Liver (tissue), 3 donors: ENCODE measurements around the gene THBS3.

Source experiments
- CTCF ChIP-seq: fragments of 150-350 bp; IDR thresholded peaks from 2 replicates; pipeline ENCODE4 v1.5.1; 2017; ENCODE audit warnings: improper control_type of control experiment, low read depth, low read length; ENCODE audit not compliant: missing input control
- EGR1 ChIP-seq, 2 donors: IDR thresholded peaks; 2 replicates each; pipeline ENCODE4 v1.6.1; 2016 to 2018; ENCODE audit warnings: antibody characterized with exemption in 2 of 2, low read depth in 2 of 2
- FOXA1 ChIP-seq: IDR thresholded peaks from 2 replicates; pipeline ENCODE4 v1.6.1; 2016; ENCODE audit warnings: antibody characterized with exemption
- GABPA ChIP-seq, 2 donors: IDR thresholded peaks in 1 of 2; conservative IDR thresholded peaks in 1 of 2; 2 replicates each; pipeline ENCODE4 v1.6.1; 2016; ENCODE audit warnings: antibody characterized with exemption in 2 of 2, mild to moderate bottlenecking in 1 of 2, moderate library complexity in 1 of 2
- HNF4A ChIP-seq, 2 donors: conservative IDR thresholded peaks; 2 replicates each; pipeline ENCODE4 v1.6.1; 2016; ENCODE audit warnings: antibody characterized with exemption in 2 of 2, mild to moderate bottlenecking in 2 of 2
- NR2F2 ChIP-seq: IDR thresholded peaks from 2 replicates; pipeline ENCODE4 v1.6.1; 2016; ENCODE audit warnings: antibody characterized with exemption
- RXRA ChIP-seq, 2 donors: IDR thresholded peaks; 2 replicates each; pipeline ENCODE4 v1.6.1; 2017 to 2018; ENCODE audit warnings: antibody characterized with exemption in 2 of 2, mild to moderate bottlenecking in 1 of 2
- SP1 ChIP-seq: IDR thresholded peaks from 2 replicates; pipeline ENCODE4 v1.6.1; 2018; ENCODE audit warnings: antibody characterized with exemption, mild to moderate bottlenecking
- TAF1 ChIP-seq: conservative IDR thresholded peaks from 2 replicates; pipeline ENCODE4 v1.6.1; 2016; ENCODE audit warnings: antibody characterized with exemption, mild to moderate bottlenecking
- YY1 ChIP-seq: IDR thresholded peaks from 2 replicates; pipeline ENCODE4 v1.6.1; 2016; ENCODE audit warnings: antibody characterized with exemption, mild to moderate bottlenecking
- ZBTB33 ChIP-seq: IDR thresholded peaks from 2 replicates; pipeline ENCODE4 v1.6.1; 2016; ENCODE audit warnings: antibody characterized with exemption
- TF ChIP-seq, protein P1 (sequence below): IDR thresholded peaks from 2 replicates; pipeline ENCODE4 v1.6.1; 2016; ENCODE audit warnings: antibody characterized with exemption
- TF ChIP-seq, protein P2 (sequence below): IDR thresholded peaks from 2 replicates; pipeline ENCODE4 v1.6.1; 2016; ENCODE audit warnings: antibody characterized with exemption, mild to moderate bottlenecking
- donor health status: healthy.
- donor health status: healthy.

DNA sequence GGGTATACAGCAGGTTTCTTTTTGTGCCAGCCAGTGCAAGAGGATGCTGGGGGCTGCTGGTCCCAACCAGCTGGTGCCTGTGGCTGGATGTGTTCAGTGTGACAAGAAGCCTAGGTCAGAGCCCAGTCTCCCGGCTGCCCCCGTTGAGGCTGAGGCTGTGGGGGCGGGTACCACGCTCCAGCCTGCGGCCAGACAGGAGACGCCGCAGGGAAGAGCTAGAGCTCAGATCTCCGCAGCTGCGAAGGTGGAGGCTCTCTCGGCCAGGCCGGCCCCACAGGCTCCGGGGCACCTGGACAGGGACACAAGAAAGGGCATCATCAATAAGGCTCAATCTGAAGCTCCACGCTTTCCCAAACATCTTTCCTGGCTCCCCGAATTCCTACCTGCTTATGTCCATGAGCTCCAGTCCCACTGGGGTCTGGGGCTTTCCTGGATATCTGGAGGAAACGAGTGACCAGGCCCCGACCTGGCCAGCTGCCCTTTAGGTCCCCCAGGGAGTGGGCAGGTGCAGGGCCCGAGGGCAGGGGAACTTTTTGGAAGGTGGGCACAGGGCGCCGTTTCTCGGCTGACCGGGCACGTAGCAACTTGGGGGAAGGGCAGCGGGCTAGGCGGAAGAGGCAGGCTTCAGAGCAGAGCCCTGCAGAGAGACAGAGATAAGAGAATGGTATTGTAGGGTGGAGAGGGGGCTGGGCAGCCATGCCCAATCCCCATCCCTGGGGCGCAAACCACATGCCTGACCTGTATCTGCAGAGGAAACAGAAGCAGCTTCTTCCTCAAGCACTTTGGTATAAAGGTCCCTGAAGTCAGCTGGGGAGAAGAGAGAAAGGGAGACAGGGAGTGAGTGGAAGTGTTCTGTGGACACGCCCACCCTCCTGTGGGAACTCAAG is 40.2 kb upstream of the THBS3 start:
- no peak for TF ChIP-seq ZBTB33
- no peak for TF ChIP-seq RXRA (IDR thresholded peaks at IDR 0.05)
- TF ChIP-seq CTCF, result no peak
- TF ChIP-seq NR2F2, result no peak
- TF ChIP-seq, protein P1, sequence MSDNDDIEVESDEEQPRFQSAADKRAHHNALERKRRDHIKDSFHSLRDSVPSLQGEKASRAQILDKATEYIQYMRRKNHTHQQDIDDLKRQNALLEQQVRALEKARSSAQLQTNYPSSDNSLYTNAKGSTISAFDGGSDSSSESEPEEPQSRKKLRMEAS, result no peak
- no peak for TF ChIP-seq SP1
- TF ChIP-seq FOXA1, result no peak
- TF ChIP-seq EGR1 (IDR thresholded peaks at IDR 0.05; ENCODE audit: low read depth in 2 of 2), result no peak
- TF ChIP-seq HNF4A (conservative IDR thresholded peaks at IDR 0.05), result no peak
- no peak for TF ChIP-seq GABPA (IDR thresholded peaks at IDR 0.05 in 1 of 2, conservative IDR thresholded peaks at IDR 0.05 in 1 of 2)
- no peak for TF ChIP-seq TAF1
- no peak for TF ChIP-seq YY1
- TF ChIP-seq, protein P2, sequence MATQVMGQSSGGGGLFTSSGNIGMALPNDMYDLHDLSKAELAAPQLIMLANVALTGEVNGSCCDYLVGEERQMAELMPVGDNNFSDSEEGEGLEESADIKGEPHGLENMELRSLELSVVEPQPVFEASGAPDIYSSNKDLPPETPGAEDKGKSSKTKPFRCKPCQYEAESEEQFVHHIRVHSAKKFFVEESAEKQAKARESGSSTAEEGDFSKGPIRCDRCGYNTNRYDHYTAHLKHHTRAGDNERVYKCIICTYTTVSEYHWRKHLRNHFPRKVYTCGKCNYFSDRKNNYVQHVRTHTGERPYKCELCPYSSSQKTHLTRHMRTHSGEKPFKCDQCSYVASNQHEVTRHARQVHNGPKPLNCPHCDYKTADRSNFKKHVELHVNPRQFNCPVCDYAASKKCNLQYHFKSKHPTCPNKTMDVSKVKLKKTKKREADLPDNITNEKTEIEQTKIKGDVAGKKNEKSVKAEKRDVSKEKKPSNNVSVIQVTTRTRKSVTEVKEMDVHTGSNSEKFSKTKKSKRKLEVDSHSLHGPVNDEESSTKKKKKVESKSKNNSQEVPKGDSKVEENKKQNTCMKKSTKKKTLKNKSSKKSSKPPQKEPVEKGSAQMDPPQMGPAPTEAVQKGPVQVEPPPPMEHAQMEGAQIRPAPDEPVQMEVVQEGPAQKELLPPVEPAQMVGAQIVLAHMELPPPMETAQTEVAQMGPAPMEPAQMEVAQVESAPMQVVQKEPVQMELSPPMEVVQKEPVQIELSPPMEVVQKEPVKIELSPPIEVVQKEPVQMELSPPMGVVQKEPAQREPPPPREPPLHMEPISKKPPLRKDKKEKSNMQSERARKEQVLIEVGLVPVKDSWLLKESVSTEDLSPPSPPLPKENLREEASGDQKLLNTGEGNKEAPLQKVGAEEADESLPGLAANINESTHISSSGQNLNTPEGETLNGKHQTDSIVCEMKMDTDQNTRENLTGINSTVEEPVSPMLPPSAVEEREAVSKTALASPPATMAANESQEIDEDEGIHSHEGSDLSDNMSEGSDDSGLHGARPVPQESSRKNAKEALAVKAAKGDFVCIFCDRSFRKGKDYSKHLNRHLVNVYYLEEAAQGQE, result no peak
